ENCODE results near the gene ATRNL1. TPM values are rescaled to one million over a fixed set of nuclear protein-coding genes. Genes with fewer than 3 reads are reported as not detected.

The ATRNL1 gene
- total RNA-seq, 1 donor from 2014 or later, result 24.2 TPM

DNA sequence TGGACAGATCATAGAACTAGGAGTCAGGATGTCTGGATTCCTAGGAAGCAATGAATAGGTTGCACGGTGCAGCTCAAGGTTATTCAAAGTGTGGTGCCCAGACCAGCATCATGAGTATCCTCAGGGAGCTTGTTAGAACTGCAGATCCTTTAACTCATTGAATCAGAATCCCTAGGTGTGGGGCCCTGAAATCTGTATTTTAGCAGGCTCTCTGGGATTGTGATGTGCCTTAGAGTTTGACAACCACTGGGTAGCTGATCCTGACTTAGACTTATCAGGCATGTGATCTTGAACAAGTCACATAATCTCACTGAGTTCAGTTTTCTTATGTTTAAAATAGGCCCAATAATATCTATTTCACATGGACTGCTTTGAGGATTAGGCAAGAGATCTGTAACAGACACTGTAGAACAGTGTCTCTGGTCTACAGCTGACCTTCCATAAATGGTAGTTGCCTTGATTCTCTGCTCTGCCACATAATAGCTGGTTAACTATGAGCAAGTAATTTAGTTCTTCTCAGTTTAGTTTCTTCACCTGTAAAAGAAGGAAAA lies 46.4 kb upstream of the ATRNL1 start:
- no peaks in the 10 kb centered on the region for H3K36me3 Mint-ChIP-seq (ENCODE audit: insufficient read depth)
- H3K9me3 Mint-ChIP-seq (ENCODE audit: low read depth), result no peaks in the 10 kb centered on the region
- peaks cover 12% of the 10 kb centered on the region for H3K4me1 Mint-ChIP-seq (ENCODE audit: low read depth)
- no peak overlapping the region for H3K4me3 Mint-ChIP-seq (ENCODE audit: low read depth)
- DNase-seq (ENCODE audit: low spot score, unreplicated experiment), result no peak
- no peaks in the 10 kb centered on the region for H3K27me3 Mint-ChIP-seq
- H3K27ac Mint-ChIP-seq, result no peak overlapping the region
- no peak for TF ChIP-seq CTCF (IDR thresholded peaks at IDR 0.05; ENCODE audit: unreplicated experiment)

- H3K9me3 Mint-ChIP-seq (ENCODE audit: low read depth), result no peaks in the 10 kb centered on the region
- no peaks in the 10 kb centered on the region for H3K27me3 Mint-ChIP-seq
- no peak for DNase-seq (ENCODE audit: low spot score, unreplicated experiment)
- H3K4me1 Mint-ChIP-seq (ENCODE audit: low read depth), result peaks cover 12% of the 10 kb centered on the region
- no peak overlapping the region for H3K27ac Mint-ChIP-seq
- no peak overlapping the region for H3K4me3 Mint-ChIP-seq (ENCODE audit: low read depth)
- H3K36me3 Mint-ChIP-seq (ENCODE audit: insufficient read depth), result no peaks in the 10 kb centered on the region
- no peak for TF ChIP-seq CTCF (IDR thresholded peaks at IDR 0.05; ENCODE audit: unreplicated experiment)
Measured at GRCh38 chr10:115047705-115048104, 45.5 kb upstream of the ATRNL1 start.

GRCh38 chr10:115049318-115049717 lies 43.8 kb upstream of the ATRNL1 start:
- Mint-ChIP-seq H3K27ac (peak overlapping the region; percentile 25), H3K9me3 (ENCODE audit: low read depth) (no peaks in the 10 kb centered on the region)

GRCh38 chr10:115049960-115050359 lies 43.2 kb upstream of the ATRNL1 start:
- no peak overlapping the region for H3K4me3 Mint-ChIP-seq (ENCODE audit: low read depth)
- TF ChIP-seq CTCF (IDR thresholded peaks at IDR 0.05; ENCODE audit: unreplicated experiment), result no peak
- peak overlapping the region; percentile 91 for H3K27ac Mint-ChIP-seq
- peaks cover 12% of the 10 kb centered on the region for H3K4me1 Mint-ChIP-seq (ENCODE audit: low read depth)
- H3K36me3 Mint-ChIP-seq (ENCODE audit: insufficient read depth), result no peaks in the 10 kb centered on the region
- no peak for DNase-seq (ENCODE audit: low spot score, unreplicated experiment)
- H3K27me3 Mint-ChIP-seq, result peaks cover under 1% of the 10 kb centered on the region
- no peaks in the 10 kb centered on the region for H3K9me3 Mint-ChIP-seq (ENCODE audit: low read depth)

More at GRCh38 chr10:115049318-115049717, 43.8 kb upstream of the ATRNL1 start:
- Mint-ChIP-seq H3K4me1 (ENCODE audit: low read depth) (peaks cover 12% of the 10 kb centered on the region), H3K27me3 (no peaks in the 10 kb centered on the region), H3K4me3 (ENCODE audit: low read depth) (no peak overlapping the region), H3K36me3 (ENCODE audit: insufficient read depth) (no peaks in the 10 kb centered on the region)
- no peak for TF ChIP-seq CTCF (IDR thresholded peaks at IDR 0.05; ENCODE audit: unreplicated experiment)
- DNase-seq (ENCODE audit: low spot score, unreplicated experiment), result no peak

GRCh38 chr10:115050375-115051010 lies 42.7 kb upstream of the ATRNL1 start:
- Mint-ChIP-seq H3K27me3 (peaks cover 3% of the 10 kb centered on the region), H3K9me3 (ENCODE audit: low read depth) (no peaks in the 10 kb centered on the region), H3K4me3 (ENCODE audit: low read depth) (no peak overlapping the region), H3K27ac (peak overlapping the region; percentile 91), H3K36me3 (ENCODE audit: insufficient read depth) (no peaks in the 10 kb centered on the region), H3K4me1 (ENCODE audit: low read depth) (peaks cover 12% of the 10 kb centered on the region)
- DNase-seq (ENCODE audit: low spot score, unreplicated experiment), result no peak
- no peak for TF ChIP-seq CTCF (IDR thresholded peaks at IDR 0.05; ENCODE audit: unreplicated experiment)
